Colon (tissue), 2 donors: Measurements from ENCODE around the gene MYO1B.

Source experiments
- FAIRE-seq: peaks from 2 replicates; lab custom pipeline; 2012; peaks lifted over from hg19 to GRCh38; lab: Jason Lieb, UNC
- donor health status: control.
- donor health status: control.

The MYO1B gene

DNA sequence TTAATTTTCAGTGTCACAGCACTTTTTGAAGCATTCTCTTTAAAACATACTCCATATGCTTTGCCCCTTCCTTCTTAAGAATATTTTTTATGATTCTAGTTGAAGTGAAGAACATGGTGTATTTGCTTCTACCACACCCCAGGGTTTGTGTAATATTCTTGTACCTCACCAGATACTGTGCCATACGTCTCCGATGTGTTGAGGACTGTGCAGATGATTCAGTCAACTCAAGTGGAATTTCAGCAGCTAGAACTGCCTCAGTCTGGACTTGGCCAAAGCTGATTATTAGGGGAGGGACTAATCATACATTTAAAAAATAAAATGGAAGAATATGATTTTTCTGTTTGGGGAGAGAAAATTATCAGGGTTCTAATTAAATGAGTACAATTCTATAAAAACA, 115.7 kb downstream of the MYO1B start:
- FAIRE-seq = no peak

DNA sequence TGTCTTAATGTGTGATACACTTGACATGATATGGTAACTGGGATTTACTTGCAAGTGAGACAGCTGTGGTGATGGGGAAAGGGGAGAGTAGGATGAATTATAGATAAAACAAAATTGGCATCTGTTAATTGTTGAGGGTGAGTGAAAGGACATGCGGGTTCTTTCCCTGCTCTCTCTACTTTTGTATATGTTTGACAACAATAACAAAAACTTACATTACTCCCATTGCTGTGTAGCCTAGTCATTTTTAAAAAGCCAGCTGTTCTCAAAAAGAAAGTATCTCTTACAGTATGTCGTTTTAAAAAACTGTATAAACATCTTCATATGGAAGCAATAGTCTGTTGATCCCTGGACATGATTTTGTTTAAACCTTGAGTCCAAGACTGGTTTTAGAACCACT, 117.6 kb downstream of the MYO1B start:
- FAIRE-seq = no peak

DNA sequence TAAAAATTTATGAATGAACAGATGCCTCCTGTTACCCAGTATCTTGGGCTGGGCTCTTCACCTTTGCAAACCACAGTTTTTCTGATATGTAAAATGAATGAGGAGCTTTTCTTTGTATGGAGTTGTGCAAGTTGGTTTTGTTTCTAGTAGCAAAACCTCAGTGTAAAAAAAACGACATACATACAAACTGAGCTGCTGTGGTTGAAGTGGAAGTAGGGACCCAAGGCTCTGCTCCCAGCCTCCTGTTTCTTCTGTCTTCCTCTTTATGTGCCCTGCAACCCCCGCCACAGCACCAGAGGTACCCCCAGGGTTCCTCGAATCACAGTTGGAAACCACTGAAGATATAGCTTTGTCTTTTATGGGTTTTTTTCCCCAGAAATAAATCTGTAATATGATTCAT, 118.1 kb downstream of the MYO1B start:
- no peak for FAIRE-seq

DNA sequence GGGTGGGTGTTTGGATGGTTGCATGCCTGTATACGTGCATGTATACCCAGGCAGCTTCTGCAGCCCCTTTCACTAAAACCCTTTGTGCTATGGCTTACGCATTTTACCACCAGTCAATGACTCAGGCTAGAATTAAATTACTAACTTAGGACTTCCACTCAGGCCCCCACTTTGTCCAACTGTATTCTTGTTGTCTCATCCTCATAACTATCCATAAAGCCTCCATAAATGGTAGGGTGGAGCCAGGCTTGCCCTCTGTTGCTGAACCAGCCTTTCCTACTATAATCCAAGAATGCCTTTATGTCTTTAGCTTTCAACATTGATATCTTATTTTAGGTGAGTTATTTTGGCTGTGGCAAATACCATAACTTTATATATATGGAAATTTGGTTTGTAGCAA, 119.9 kb downstream of the MYO1B start:
- FAIRE-seq = no peak

DNA sequence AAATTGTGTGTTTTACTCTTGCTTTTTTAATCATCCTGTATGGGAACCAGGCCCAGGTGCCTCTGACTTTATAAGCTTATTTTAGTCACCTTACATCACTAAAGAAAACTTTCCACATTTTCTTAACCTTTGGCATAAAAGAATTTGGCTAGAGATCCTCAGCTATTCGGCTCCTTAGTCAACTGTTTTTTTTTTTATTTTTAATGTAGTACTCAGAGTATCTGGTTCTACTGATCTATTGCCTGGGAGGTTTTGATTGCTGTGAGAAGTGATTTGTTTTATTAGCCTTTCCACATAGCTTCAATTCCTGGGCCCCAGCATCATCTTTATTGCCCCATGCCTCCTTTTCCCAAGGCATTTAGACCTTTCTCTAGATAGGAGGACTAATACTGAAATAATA, 121.0 kb downstream of the MYO1B start:
- FAIRE-seq = no peak

DNA sequence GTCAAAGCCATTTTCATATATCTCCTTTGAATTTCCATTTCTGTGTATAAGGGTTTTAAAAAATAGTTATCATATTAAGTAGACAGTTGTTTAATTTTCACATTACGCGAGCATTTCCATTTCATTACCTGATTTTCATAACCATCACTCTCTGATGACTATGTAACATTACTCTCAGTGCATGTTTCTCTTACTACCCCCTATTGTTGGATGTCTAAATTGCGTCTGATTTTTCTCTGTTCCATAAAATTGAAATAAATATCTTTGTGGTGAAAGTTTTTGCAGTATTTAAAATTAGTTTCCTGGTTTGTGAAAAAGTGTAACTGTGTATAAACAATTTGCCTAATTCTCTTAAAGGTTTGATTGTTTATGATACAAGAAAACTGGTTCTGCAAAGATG, 123.8 kb downstream of the MYO1B start:
- FAIRE-seq = no peak

DNA sequence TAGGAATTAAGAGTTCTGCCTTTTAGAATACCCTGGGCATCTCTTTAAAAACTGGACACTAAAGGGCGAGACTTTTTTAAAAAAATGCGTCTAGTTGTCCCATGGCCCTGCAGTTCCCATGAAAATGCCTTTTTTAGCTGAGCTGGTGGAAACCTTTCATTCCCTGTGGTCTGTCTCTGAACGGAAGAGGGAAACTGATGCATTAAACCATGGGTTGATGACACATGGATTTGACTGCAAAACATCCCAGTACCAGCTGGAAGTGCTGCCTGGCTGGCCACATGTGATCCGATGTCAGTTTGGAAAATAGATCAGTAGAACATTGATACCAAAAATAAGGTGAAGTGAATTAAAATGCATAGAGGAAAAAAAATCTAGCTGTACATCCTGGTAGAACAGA, 129.2 kb downstream of the MYO1B start:
- no peak for FAIRE-seq

DNA sequence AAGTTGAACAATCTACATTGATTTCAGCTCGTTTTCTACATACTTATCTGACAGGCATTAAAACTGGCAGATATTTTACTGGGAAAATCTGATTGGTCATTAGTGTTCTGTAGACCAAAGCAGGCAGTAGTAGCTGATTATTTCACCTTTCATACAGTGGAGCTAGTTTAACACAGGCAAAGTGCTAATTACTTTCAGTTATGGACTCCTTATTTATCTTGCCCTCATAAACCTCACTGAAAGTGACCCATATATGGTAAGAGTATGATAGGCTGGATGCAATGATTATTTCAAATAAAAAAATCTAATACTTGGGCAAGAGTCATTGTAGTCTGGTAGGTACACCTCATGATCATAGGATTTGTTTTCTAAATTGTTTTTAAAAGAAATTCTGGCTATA, 129.7 kb downstream of the MYO1B start:
- FAIRE-seq = no peak

DNA sequence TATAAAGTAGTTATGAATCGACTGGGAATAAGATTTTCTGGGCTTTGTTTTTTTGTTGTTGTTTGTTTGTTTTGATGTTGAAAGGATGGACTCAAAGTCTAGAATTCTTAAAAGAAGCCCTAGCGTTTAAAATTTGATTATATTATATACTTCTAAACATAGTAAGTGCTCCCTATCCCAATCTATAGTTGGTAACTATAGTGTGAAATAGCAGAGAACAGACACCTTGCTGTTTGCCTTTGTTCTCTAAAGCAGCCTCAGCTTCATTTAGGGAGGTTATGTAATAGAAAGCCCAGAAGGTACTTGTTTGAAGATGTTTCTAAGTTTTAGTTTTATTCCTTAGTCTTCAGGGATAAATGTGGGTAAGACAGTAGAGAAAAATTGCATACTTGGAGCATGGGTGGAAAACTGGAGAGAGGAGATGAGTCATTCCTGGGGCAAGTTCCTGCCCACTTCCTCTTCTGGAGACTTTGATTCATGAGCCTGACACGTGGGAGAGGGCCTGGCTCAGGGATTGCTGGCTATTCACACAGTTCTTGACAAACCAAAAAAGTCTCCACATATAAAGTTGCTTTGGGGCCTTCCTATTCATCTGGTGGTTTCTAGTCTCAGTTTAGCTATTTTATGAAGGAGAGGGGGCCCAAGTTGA, 131.9 kb downstream of the MYO1B start:
- no peak for FAIRE-seq

DNA sequence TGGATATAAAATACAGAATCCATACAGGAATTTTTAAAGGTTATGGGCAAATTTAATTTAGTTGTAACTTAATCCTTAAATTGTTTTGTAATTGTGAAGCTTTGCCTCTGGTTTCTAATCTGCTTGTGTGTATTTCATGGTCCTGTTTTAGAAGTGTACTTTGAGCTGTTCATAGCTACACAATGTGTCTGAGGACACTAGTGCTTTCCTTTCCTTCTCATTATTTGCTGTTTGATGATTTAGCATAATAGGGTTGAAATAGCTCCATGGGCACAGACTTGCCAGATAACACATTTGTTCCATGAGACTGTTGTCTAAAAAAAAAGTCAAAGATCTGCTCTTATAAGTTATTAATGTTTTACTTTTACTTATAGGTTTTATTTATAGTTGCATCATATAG, 134.2 kb downstream of the MYO1B start:
- no peak for FAIRE-seq

DNA sequence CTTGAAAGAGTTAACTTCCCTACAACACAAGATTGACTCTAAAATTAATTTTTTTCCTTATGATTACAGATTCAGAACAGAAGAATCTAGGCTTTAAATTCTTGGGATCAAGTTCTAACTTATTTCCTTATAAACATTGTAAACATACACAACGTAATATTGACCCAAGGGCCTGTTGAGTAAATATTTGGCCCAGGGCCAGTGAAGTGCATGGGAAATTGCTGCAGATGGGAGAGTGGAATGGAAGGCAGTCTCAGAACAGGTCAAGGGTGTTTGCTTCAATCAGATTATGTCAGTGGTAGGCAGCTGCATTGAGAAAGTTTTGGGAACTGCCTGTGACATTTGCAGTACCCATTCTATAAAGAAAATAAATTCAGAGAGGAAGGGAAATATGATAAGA, 137.6 kb downstream of the MYO1B start:
- FAIRE-seq = peak; percentile 33

DNA sequence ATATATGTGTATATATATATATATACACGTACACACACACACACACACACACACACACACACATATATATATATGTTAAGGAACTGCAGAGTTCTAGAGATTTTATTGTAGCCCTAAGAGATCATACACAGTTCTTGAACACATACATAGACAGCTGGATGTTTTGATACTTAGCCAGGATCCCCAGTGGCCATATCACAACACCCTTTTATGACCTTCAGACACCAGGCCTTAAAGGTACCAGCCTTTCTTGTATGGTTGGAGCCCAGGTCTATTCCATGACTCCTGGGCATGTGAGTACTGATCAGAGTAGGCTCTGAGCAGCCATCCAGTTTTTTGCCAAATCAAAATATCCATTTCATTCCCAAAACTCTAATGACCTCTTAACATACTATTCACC, 138.3 kb downstream of the MYO1B start:
- FAIRE-seq = no peak

DNA sequence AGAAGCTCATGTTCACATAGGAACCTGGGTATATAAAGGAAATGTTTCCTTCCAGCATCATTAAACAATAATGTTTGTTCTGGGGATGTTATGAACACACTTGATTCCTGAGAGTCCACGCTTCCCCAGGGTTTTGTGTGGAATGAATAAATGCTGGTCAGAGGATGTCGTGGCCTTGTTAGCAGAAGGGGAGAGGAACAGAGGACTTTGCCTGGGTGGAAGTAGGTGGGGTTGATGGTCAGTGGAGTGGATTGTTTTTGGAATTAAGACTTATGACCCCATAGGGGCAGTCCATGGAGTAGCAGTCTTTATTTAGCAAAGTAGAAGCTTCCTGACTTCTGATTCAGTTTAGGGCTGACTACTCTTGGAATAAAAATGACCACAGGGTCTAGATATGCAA, 139.6 kb downstream of the MYO1B start:
- no peak for FAIRE-seq

DNA sequence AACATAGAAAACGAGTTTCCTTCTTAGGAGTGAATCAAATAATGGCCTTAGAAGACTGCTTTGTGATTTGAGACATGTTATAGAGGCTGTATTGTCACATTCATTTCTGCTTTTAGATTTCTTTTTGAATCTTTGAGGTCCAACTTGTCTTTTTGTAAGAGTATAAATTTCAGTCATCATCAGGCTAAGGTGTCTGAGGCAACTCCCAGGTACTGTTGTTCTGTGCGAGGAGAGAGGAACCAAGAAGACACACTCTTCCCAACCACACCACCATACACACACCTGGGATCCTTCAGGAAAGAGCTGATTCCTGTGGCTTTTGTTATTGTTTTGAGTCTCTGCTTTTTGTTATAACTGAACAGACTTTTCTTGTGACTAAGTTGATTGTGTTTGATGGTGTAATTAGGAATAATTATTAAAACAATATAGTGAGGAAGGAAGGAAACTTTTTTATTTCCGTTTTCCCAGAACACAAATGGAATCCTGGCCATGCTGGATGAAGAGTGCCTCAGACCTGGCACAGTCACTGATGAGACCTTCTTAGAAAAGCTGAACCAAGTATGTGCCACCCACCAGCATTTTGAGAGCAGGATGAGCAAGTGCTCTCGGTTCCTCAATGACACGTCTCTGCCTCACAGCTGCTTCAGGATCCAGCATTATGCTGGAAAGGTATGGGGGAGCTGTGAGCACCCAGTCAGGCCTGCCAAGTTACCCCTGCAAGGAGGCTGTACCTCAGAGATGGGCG, 140.4 kb downstream of the MYO1B start:
- no peak for FAIRE-seq

DNA sequence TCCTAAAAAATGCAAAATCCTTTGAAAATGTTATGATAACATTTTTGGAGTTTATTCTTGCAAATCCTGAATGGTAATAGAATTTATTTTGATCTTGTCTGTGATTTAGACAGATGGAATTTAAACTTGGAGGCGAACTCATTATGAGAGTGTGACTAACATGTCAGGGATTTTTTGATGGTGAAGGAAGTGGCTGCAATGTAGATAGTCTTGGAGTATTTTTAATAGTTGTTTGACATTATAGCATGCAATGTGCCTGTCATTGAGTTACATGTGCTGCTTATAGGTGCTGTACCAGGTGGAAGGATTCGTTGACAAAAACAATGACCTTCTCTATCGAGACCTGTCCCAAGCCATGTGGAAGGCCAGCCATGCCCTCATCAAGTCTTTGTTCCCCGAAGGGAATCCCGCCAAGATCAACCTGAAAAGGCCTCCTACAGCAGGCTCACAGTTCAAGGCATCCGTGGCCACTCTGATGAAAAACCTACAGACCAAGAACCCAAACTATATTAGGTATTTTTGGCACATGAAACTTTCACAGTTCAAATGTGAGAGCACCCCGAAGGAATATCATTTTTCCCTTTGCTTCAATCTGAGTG, 141.8 kb downstream of the MYO1B start:
- FAIRE-seq = no peak

DNA sequence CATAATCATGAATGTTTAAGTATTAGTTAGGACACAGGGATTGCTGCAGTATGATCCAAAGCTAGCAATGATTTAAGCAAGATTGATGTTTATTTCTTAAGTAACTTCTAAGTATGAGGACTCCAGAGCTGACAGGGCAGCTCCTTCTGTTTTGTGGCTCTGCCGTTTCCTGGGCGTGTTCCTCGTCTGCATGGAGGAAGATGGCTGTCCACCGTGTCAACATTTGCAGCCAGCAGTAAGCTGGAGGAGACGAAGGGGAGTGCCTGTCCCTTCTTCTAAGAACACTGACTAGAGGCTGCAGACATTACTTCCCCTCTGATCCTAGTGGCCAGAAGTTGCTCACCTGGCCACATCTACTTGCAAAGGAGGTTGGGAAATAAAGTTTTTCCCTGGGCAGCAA, 144.1 kb downstream of the MYO1B start:
- no peak for FAIRE-seq

DNA sequence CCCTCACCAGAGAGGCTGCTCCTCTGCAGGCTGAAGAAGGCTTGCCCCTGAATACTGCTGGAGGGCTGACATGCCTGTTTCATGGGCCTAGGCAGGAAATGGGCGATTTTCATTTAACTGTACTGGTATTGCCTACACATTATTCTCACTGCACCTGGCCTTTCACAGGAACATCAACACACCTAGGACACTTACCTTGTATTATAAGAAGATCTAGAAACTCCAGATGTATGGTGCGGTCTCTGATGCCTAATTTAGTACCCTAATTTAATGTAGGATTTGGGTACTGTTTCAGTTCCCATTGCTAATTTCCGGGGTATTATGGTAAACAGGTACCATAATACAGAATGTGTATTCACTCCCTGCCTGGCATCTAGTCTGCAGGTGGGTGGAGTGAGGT, 146.0 kb downstream of the MYO1B start:
- FAIRE-seq = no peak

DNA sequence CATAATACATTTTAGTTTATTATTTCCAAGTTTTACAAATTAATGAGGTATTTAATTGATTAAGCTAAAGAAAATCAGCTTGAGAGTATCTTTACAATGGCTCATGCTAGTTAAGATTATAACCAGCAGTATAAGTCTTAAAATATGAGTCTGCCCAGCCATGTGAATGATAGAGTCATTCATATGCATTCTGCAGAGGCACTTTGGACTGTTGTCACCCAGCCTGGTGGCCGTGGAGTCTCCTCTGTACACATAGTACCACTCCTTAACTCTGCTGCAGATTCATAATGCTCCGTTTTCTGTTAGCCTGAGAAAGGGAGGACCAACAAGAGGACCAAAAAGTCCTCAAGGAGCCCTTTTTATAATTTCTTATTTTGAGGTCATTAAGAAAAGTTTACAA, 148.8 kb downstream of the MYO1B start:
- FAIRE-seq = no peak

DNA sequence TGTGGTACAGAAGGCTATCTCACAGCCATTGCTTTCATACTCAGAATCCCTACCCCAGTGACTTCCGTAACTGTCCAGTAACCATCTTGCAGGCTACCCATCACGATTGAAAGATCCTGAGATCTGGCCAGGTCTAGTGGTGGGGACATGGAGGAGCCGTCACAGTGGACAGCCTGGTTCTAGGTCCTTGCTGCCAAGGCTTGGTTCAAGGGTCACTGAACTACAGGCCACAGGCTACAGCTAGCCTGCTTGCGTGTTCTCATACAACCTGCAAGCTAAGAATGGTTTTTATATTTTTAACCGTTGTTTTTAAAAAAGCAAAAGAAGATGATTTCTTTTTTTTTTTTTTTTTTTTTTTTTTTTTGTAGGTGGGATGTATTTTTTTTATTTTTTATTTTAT, 151.6 kb downstream of the MYO1B start:
- no peak for FAIRE-seq

DNA sequence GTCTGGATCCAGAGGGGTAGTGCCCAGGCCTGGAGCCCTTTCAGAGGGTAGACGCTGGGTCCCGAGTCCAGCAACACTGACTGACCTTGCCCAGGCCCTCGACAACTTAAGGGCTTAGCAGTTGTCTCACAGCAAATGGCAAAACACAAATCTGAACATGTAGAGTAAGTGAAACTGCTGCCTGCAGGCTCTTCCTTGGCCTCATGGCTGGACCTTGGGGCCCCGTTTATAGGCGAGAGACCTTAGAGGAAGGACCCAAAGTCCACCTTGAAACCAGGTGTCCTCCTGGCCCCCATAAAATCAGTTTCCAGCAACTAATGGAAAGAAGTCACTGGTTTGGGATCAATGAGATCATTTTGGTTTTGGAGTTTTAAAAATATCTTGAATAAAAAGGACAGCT, 154.4 kb downstream of the MYO1B start:
- no peak for FAIRE-seq

DNA sequence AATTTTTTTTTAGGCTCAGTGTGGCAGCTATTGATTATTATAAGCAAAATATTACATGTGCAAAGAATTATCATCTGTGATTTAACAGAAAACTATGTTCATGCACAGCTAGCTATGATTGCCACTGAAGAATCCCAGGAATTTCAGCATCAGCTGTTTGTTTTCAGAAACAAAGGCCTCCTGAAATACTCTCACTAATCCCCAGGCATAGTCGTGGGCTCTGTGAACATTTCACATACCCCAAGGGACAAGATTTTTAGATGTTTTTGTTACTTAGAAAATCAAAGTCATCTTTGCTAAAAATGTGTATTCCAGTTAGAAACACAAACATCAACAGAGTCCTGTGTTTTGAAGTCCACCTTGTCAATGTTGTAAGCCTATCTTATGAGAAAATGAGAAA, 156.1 kb downstream of the MYO1B start:
- FAIRE-seq = no peak

DNA sequence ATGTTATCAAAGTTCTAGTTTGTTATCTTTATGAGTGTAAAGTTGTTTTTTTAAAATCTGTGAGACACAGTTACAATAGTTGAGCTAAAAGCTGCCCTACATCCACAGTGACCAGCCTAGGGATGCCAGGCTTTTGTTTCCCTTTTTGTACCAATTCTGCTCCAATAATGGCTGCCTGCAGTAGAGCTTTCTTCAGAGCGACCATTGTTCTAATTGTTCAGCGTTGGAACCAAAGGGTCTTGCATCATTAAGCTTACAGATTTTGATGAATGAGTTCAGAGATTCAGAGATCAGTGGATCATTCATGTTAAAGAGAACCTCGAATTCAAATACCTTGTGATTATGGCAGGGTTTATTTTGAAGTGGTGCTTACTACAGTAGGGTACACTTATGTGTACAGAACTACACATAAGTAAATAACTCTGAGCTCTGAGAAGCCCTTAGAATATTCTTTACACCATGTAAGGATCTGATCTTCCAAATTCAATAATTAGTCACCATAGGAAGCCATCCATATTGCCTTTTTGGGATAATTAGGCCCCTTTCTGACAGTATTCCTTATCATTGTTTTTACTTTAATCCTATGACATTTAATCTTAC, 157.9 kb downstream of the MYO1B start:
- no peak for FAIRE-seq

DNA sequence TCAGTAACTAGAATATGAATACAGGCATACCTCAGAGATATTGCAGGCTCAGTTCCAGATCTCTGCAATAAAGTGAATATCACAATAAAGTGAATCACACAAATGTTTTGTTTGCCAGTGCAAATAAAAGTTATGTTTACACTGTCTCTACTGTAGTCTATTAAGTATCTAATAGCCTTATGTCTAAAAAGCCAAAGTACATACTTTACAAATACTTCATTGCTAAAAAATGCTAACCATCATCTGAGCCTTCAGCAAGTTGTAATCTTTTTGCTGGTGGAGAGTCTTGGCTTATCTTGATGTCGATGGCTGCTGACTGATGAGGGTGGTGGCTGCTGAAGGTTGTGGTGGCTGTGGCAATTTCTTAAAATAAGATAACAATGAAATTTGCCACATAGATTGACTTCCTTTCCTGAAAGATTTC, 159.4 kb downstream of the MYO1B start:
- no peak for FAIRE-seq
